ENCODE data around the gene RAD51B. TPM values are rescaled to one million over a fixed set of nuclear protein-coding genes. Genes with fewer than 3 reads are reported as not detected.
A peak's percentile ranks its signal among the peaks of the same experiment; 100 is the strongest.

The RAD51B gene
- polyA plus RNA-seq, 1 donor (not counting 4 experiments of a cell fraction or from before 2014, with no cell fraction given) = 13.3 TPM

- Histone ChIP-seq H3K27ac (ENCODE audit: control insufficient read depth, insufficient read depth, low read length) (no peak overlapping the region), H3K9me1 (ENCODE audit: control insufficient read depth, extremely low read depth, insufficient read depth, low read length) (no peaks in the 10 kb centered on the region), H4K20me1 (ENCODE audit: control insufficient read depth, extremely low read depth, insufficient read depth, low read length) (no peaks in the 10 kb centered on the region), H3K4me3 (ENCODE audit: control insufficient read depth in 2 of 3, extremely low read depth in 1 of 3, insufficient read depth in 2 of 3, low read depth in 1 of 3, low read length in 3 of 3) (no peak overlapping the region), H3K27me3 (ENCODE audit: control insufficient read depth, extremely low read depth, insufficient read depth, low read length) (no peaks in the 10 kb centered on the region), H3K4me1 (ENCODE audit: control insufficient read depth, extremely low read depth, insufficient read depth, low read length) (no peaks in the 10 kb centered on the region), H2AFZ (ENCODE audit: control insufficient read depth, low read length) (no peak overlapping the region), H3K9ac (ENCODE audit: control insufficient read depth, extremely low read depth, insufficient read depth, low read length) (no peak overlapping the region), H3K79me2 (ENCODE audit: control insufficient read depth, insufficient read depth, low read length) (no peaks in the 10 kb centered on the region), H3K36me3 (ENCODE audit: control insufficient read depth in 2 of 2, extremely low read depth in 1 of 2, insufficient read depth in 2 of 2, low read length in 2 of 2) (no peaks in the 10 kb centered on the region), H3K9me3 (ENCODE audit: control insufficient read depth, low read depth, low read length) (no peaks in the 10 kb centered on the region), H3K4me2 (ENCODE audit: control insufficient read depth, extremely low read depth, insufficient read depth, low read depth, low read length) (no peak overlapping the region)
- peak in 2 of 3 experiments; percentile 17 to 51 for TF ChIP-seq CTCF (optimal IDR thresholded peaks at IDR 0.05 in 1 of 3, IDR thresholded peaks at IDR 0.05 in 1 of 3, conservative IDR thresholded peaks at IDR 0.05 in 1 of 3; ENCODE audit: extremely low read depth in 1 of 3, insufficient read depth in 2 of 3, low read length in 3 of 3)
- TF ChIP-seq EZH2 (IDR thresholded peaks at IDR 0.05; ENCODE audit: low read length) = no peak
- FAIRE-seq (no peak), DNase-seq (ENCODE audit: low read depth, low spot score) (no peak)
- dilution Hi-C loops (cut with MboI; ENCODE audit: extremely low pct_ligation_motif_present, low sequenced_read_pairs) = no loop called here
Observed at GRCh38 chr14:68655911-68656316, 836.3 kb downstream of the RAD51B start.

- Histone ChIP-seq H3K79me2 (ENCODE audit: control insufficient read depth, insufficient read depth, low read length) (no peaks in the 10 kb centered on the region), H3K4me1 (ENCODE audit: control insufficient read depth, extremely low read depth, insufficient read depth, low read length) (no peaks in the 10 kb centered on the region), H3K36me3 (ENCODE audit: control insufficient read depth in 2 of 2, extremely low read depth in 1 of 2, insufficient read depth in 2 of 2, low read length in 2 of 2) (no peaks in the 10 kb centered on the region), H3K27ac (ENCODE audit: control insufficient read depth, insufficient read depth, low read length) (no peak overlapping the region), H2AFZ (ENCODE audit: control insufficient read depth, low read length) (no peak overlapping the region), H3K9me3 (ENCODE audit: control insufficient read depth, low read depth, low read length) (no peaks in the 10 kb centered on the region), H3K9me1 (ENCODE audit: control insufficient read depth, extremely low read depth, insufficient read depth, low read length) (no peaks in the 10 kb centered on the region), H3K4me3 (ENCODE audit: control insufficient read depth in 2 of 3, extremely low read depth in 1 of 3, insufficient read depth in 2 of 3, low read depth in 1 of 3, low read length in 3 of 3) (no peak overlapping the region), H4K20me1 (ENCODE audit: control insufficient read depth, extremely low read depth, insufficient read depth, low read length) (no peaks in the 10 kb centered on the region), H3K27me3 (ENCODE audit: control insufficient read depth, extremely low read depth, insufficient read depth, low read length) (no peaks in the 10 kb centered on the region), H3K4me2 (ENCODE audit: control insufficient read depth, extremely low read depth, insufficient read depth, low read depth, low read length) (no peak overlapping the region), H3K9ac (ENCODE audit: control insufficient read depth, extremely low read depth, insufficient read depth, low read length) (no peak overlapping the region)
- no peak for FAIRE-seq
- DNase-seq (ENCODE audit: low read depth, low spot score) = no peak
- dilution Hi-C loops (cut with MboI; ENCODE audit: extremely low pct_ligation_motif_present, low sequenced_read_pairs) = no loop called here
- no peak for TF ChIP-seq CTCF (optimal IDR thresholded peaks at IDR 0.05 in 1 of 3, IDR thresholded peaks at IDR 0.05 in 1 of 3, conservative IDR thresholded peaks at IDR 0.05 in 1 of 3; ENCODE audit: extremely low read depth in 1 of 3, insufficient read depth in 2 of 3, low read length in 3 of 3)
- no peak for TF ChIP-seq EZH2 (IDR thresholded peaks at IDR 0.05; ENCODE audit: low read length)
Observed at GRCh38 chr14:68656452-68656851, 836.9 kb downstream of the RAD51B start.

Measured in keratinocyte (primary cell).